Esophagus muscularis mucosa (tissue), 4 donors: ENCODE data around the gene CYB561A3. TPM values are rescaled to one million over a fixed set of nuclear protein-coding genes. Genes with fewer than 3 reads are reported as not detected.

Experiments
- DNase-seq: peaks from one replicate; pipeline ENCODE4 v3.0.0-alpha.2; 2017; ENCODE audit errors: extremely low spot score
- H3K27ac ChIP-seq, 4 donors: fragments of 200-600 bp; sonication (generic); replicated peaks in 1 of 4; 1 replicate in 3 of 4; 2 replicates in 1 of 4; pipeline ENCODE4 v1.5.1; 2016 to 2019; ENCODE audit warnings: mild to moderate bottlenecking in 1 of 4
- H3K27me3 ChIP-seq, 4 donors: fragments of 200-600 bp; sonication (generic); one replicate each; pipeline versions ENCODE4 v1.5.1 to v1.6.0; 2016 to 2019
- H3K36me3 ChIP-seq, 4 donors: fragments of 200-600 bp; sonication (generic); one replicate each; pipeline ENCODE4 v1.5.1; 2016 to 2019
- H3K4me1 ChIP-seq, 4 donors: fragments of 200-600 bp; sonication (generic); one replicate each; pipeline ENCODE4 v1.5.1; 2016 to 2019
- H3K4me3 ChIP-seq, 4 donors: fragments of 200-600 bp; sonication (generic); 1 replicate in 2 of 4; 2 replicates in 2 of 4; pipeline ENCODE4 v1.5.1; 2016 to 2019; ENCODE audit warnings: mild to moderate bottlenecking in 4 of 4, moderate library complexity in 1 of 4
- H3K9me3 ChIP-seq, 4 donors: fragments of 200-600 bp; sonication (generic); 1 replicate in 3 of 4; 2 replicates in 1 of 4; pipeline ENCODE4 v1.5.1; 2016 to 2019
- CTCF ChIP-seq, 3 experiments: fragments of 200-600 bp in 2 of 3; fragments of 450-650 bp in 1 of 3; sonication (generic) in 2 of 3; IDR thresholded peaks; one replicate each; pipeline ENCODE4 v1.5.1; 2017 to 2019; ENCODE audit warnings: antibody characterized with exemption in 3 of 3, mild to moderate bottlenecking in 2 of 3, moderate library complexity in 1 of 3
- EP300 ChIP-seq: sonication (generic); formaldehyde crosslinking; IDR thresholded peaks from one replicate; pipeline ENCODE4 v1.6.1; 2017; ENCODE audit warnings: antibody characterized with exemption
- POLR2A ChIP-seq: fragments of 450-650 bp; IDR thresholded peaks from one replicate; pipeline ENCODE4 v1.6.1; 2017; ENCODE audit warnings: antibody characterized with exemption, moderate library complexity, mild to moderate bottlenecking, low read depth
- POLR2AphosphoS5 ChIP-seq, 2 donors: sonication (generic); formaldehyde crosslinking; IDR thresholded peaks; one replicate each; pipeline ENCODE4 v1.6.1; 2017; ENCODE audit warnings: antibody characterized with exemption in 2 of 2
- WGBS: methylation state at CpG from one replicate; pipeline ENCODE4 v1.1.5; 2018; 5-methylcytosine and 5-hydroxymethylcytosine counted together
- intact Hi-C: fragments of 100-400 bp; cut with DNase I; formaldehyde crosslinking; loops from one replicate; pipeline ENCODE4 v1.15.1; 2023
- total RNA-seq, 4 donors: library from RNA; depleted of rRNA; stranded (reverse); fragments of >200 nt; gene quantifications; one replicate each; pipeline versions ENCODE4 v1.1.0 to v1.2.1, GENCODE V29; 2016

CYB561A3 gene
- total RNA-seq: 10 to 100 TPM; 23.7 to 35.3 (median 31.6) TPM

- TF ChIP-seq POLR2A (peak; percentile 78), CTCF (IDR thresholded peaks at IDR 0.05) (no peak), POLR2AphosphoS5 (IDR thresholded peaks at IDR 0.05) (peak; percentile 78 to 96), EP300 (no peak)
- no peaks in the 10 kb centered on the region for H3K9me3 ChIP-seq
- WGBS: under 1% methylated on average over 24 of the region's 63 CpGs
- peaks cover 30 to 42% (median 32%) of the 10 kb centered on the region in 4 donors for H3K4me1 ChIP-seq
- DNase-seq: peak; percentile 98
- peak within 1 kb of the TSS; percentile 92 to 100 (median 98) for H3K27ac ChIP-seq
- peak within 1 kb of the TSS; percentile 66 to 94 (median 80) for H3K4me3 ChIP-seq
- intact Hi-C loops: no loop called here
- H3K27me3 ChIP-seq: no peaks in the 10 kb centered on the region
- peaks cover 27 to 32% (median 32%) of the 10 kb centered on the region in 4 donors for H3K36me3 ChIP-seq
Observed at GRCh38 chr11:61361741-61362541, at the start of gene CYB561A3, which contains the start of gene TMEM138. CYB561A3 (minus strand) TSS chr11:61361882; CDS start chr11:61356713, 5,169 bp downstream. TMEM138 (plus strand) TSS chr11:61362374; CDS start chr11:61364391, 2,017 bp downstream.

- intact Hi-C loops: no loop called here
- no peaks in the 10 kb centered on the region for H3K27me3 ChIP-seq
- H3K9me3 ChIP-seq: no peaks in the 10 kb centered on the region
- H3K4me1 ChIP-seq: no peaks in the 10 kb centered on the region
- TF ChIP-seq POLR2A (no peak), POLR2AphosphoS5 (IDR thresholded peaks at IDR 0.05) (no peak), CTCF (IDR thresholded peaks at IDR 0.05) (no peak), EP300 (no peak)
- no peak for DNase-seq
- peak overlapping the region in 2 of 4 donors; percentile 13 to 56 for H3K27ac ChIP-seq
- H3K4me3 ChIP-seq: no peak overlapping the region
- peaks cover 82 to 100% (median 100%) of the 10 kb centered on the region in 4 donors for H3K36me3 ChIP-seq
- 93% methylated on average over 5 of the region's 5 CpGs for WGBS
Observed at GRCh38 chr11:61406991-61407728, 45.5 kb upstream of the CYB561A3 start.

GRCh38 chr11:61406067-61406466 lies 44.4 kb upstream of the CYB561A3 start:
- WGBS: 80% methylated on average over 2 of the region's 2 CpGs
- intact Hi-C loops: no loop called here
- peaks cover 71 to 99% (median 97%) of the 10 kb centered on the region in 4 donors for H3K36me3 ChIP-seq
- TF ChIP-seq POLR2A (no peak), POLR2AphosphoS5 (IDR thresholded peaks at IDR 0.05) (no peak), EP300 (no peak), CTCF (IDR thresholded peaks at IDR 0.05) (no peak)
- H3K27ac ChIP-seq: peak overlapping the region in 1 of 4 donors; percentile 56
- no peaks in the 10 kb centered on the region for H3K27me3 ChIP-seq
- H3K4me1 ChIP-seq: no peaks in the 10 kb centered on the region
- H3K9me3 ChIP-seq: no peaks in the 10 kb centered on the region
- DNase-seq: no peak
- H3K4me3 ChIP-seq: no peak overlapping the region

GRCh38 chr11:61404641-61405040 lies 43.0 kb upstream of the CYB561A3 start:
- Histone ChIP-seq H3K4me3 (no peak overlapping the region), H3K4me1 (no peaks in the 10 kb centered on the region), H3K27ac (peak overlapping the region in 3 of 4 donors; percentile 5 to 60 (median 14)), H3K36me3 (peaks cover 57 to 95% (median 88%) of the 10 kb centered on the region in 4 donors), H3K9me3 (no peaks in the 10 kb centered on the region), H3K27me3 (no peaks in the 10 kb centered on the region)
- 73% methylated on average over 4 of the region's 4 CpGs for WGBS
- no peak for TF ChIP-seq CTCF (IDR thresholded peaks at IDR 0.05)
- TF ChIP-seq POLR2AphosphoS5 (IDR thresholded peaks at IDR 0.05): no peak
- TF ChIP-seq POLR2A: no peak
- no peak for TF ChIP-seq EP300
- intact Hi-C loops: no loop called here
- no peak for DNase-seq
